AG04449 (cell line): ENCODE data around the gene LCN15.

ENCODE experiments used
- CTCF ChIA-PET: fragments of 350-600 bp; formaldehyde crosslinking; extraction: SDS; loops from one replicate; lab custom pipeline; 2021; ENCODE audit warnings: antibody characterized with exemption; lab: Yijun Ruan, JAX
- POLR2A ChIA-PET: fragments of 400-600, 350-600 bp; formaldehyde crosslinking; extraction: SDS; loops from one replicate; lab custom pipeline; 2020; ENCODE audit warnings: antibody characterized with exemption, inconsistent platforms; lab: Yijun Ruan, JAX
- DNase-seq: peaks from one replicate; pipeline ENCODE4 v3.0.0-alpha.2; 2010; ENCODE audit warnings: low read depth, low spot score
- H3K4me3 ChIP-seq: 2 replicates; pipeline ENCODE4 v1.5.1; 2011; ENCODE audit warnings: low read depth, mild to moderate bottlenecking, control low read depth, low read length
- CTCF ChIP-seq: IDR thresholded peaks from one replicate; pipeline ENCODE4 v1.5.1; 2011; ENCODE audit warnings: mild to moderate bottlenecking, moderate library complexity, low read length, control low read depth, inconsistent platforms; ENCODE audit not compliant: insufficient read depth; ENCODE audit errors: missing control alignments

Gene LCN15

GRCh38 chr9:136784997-136785361 is 20.7 kb upstream of the LCN15 start:
- ChIA-PET CTCF (interaction anchor here (1.4 to 7.0 kb wide), 5 partner anchors 8 to 280 kb away, joined by 9 to 101 read pairs (median 60); no protein-coding TSS in a partner anchor), POLR2A (no interaction called here)
- no peak for DNase-seq
- no peak overlapping the region for H3K4me3 ChIP-seq
- TF ChIP-seq CTCF: no peak

- no peak overlapping the region for H3K4me3 ChIP-seq
- POLR2A ChIA-PET: no interaction called here
- DNase-seq: no peak
- CTCF ChIA-PET: interaction anchor here (0.8 to 7.0 kb wide), 5 partner anchors 7 to 281 kb away, joined by 3 to 101 read pairs (median 60); no protein-coding TSS in a partner anchor
- no peak for TF ChIP-seq CTCF
Measured at GRCh38 chr9:136784249-136784996, 20.1 kb upstream of the LCN15 start.

- no peak for TF ChIP-seq CTCF
- ChIA-PET CTCF (interaction anchor here (1.1 to 2.0 kb wide), 6 partner anchors 12 to 287 kb away, joined by 3 to 5 read pairs (median 4); no protein-coding TSS in a partner anchor), POLR2A (no interaction called here)
- no peak overlapping the region for H3K4me3 ChIP-seq
- DNase-seq: no peak
Measured at GRCh38 chr9:136782452-136782851, 18.1 kb upstream of the LCN15 start.

- ChIA-PET POLR2A (no interaction called here), CTCF (interaction anchor here (0.7 to 6.5 kb wide), 5 partner anchors 8 to 18 kb away, joined by 3 to 60 read pairs (median 30); no protein-coding TSS in a partner anchor)
- peak; percentile 1 for TF ChIP-seq CTCF
- no peak for DNase-seq
- H3K4me3 ChIP-seq: no peak overlapping the region
Measured at GRCh38 chr9:136779808-136780207, 15.5 kb upstream of the LCN15 start.

- ChIA-PET CTCF (interaction anchor here (0.8 to 6.5 kb wide), 9 partner anchors 10 to 287 kb away, joined by 3 to 60 read pairs (median 4); partner anchors contain the start of genes LCN8 and NPDC1), POLR2A (interaction anchor here (1.3 kb wide), 1 partner anchor 49 kb away, joined by 6 read pairs; no protein-coding TSS in a partner anchor)
- no peak for TF ChIP-seq CTCF
- DNase-seq: no peak
- no peak overlapping the region for H3K4me3 ChIP-seq
Measured at GRCh38 chr9:136777359-136777758, 13.0 kb upstream of the LCN15 start.

- POLR2A ChIA-PET: no interaction called here
Measured at GRCh38 chr9:136776947-136777346, 12.6 kb upstream of the LCN15 start.

More at GRCh38 chr9:136776947-136777346, 12.6 kb upstream of the LCN15 start:
- DNase-seq: no peak
- CTCF ChIA-PET: interaction anchor here (0.8 to 6.5 kb wide), 5 partner anchors 10 to 258 kb away, joined by 4 to 60 read pairs (median 30); partner anchors contain the start of gene LCN8
- no peak overlapping the region for H3K4me3 ChIP-seq
- no peak for TF ChIP-seq CTCF
